ENCODE results near the gene MACROH2A1. TPM values are rescaled to one million over a fixed set of nuclear protein-coding genes. Genes with fewer than 3 reads are reported as not detected.

Gene MACROH2A1
- total and polyA plus RNA-seq, 2 experiments from 2014 or later: 64.9 to 81.6 TPM

DNA sequence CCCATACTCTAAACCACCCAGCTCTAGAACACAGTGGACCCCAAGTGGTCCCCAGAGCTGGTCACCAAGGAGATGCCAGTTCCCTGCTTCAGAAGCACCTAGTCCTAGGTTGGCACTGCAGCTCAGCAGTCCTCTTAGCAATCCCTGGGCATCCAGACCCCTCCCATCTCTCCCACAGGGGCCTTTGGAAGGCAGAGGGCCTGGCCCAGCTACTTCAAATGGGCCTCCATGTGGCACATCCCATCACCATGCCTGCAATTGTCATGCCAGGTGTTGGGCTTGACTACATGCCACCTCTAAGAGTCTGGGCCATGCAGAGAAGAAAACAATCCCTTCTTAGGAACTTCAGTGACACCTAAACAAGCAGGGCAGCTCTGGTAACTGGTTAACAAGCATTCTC, 14.1 kb downstream of the MACROH2A1 start:
- ATAC-seq: no peak
- Histone ChIP-seq H3K27ac (ENCODE audit: low read depth) (no peak overlapping the region), H3K79me2 (replicated peaks; ENCODE audit: insufficient read depth) (peaks cover 4% of the 10 kb centered on the region; the same call in 1 of the 2 replicates), H3K36me3 (ENCODE audit: insufficient read depth) (peaks cover 3% of the 10 kb centered on the region; the same call in 1 of the 2 replicates), H3K27me3 (ENCODE audit: insufficient read depth) (no peaks in the 10 kb centered on the region), H3K9me2 (ENCODE audit: insufficient read depth) (no peaks in the 10 kb centered on the region), H3K4me3 (no peak overlapping the region), H4K20me1 (replicated peaks; ENCODE audit: insufficient read depth) (peaks cover 13% of the 10 kb centered on the region), H3K4me1 (ENCODE audit: insufficient read depth) (no peaks in the 10 kb centered on the region), H3K4me2 (no peak overlapping the region), H3F3A (replicated peaks; ENCODE audit: low read depth) (no peaks in the 10 kb centered on the region), H2AFZ (no peak overlapping the region)
- no peaks in the 10 kb centered on the region for H3K27me3 Mint-ChIP-seq (ENCODE audit: insufficient read depth, low read depth, poor library complexity)
- DNase-seq (ENCODE audit: low spot score): no peak
- TF ChIP-seq ZNF331 (CRISPR knock-in tag; IDR thresholded peaks at IDR 0.05; ENCODE audit: low read depth): no peak
- TF ChIP-seq, protein P1, sequence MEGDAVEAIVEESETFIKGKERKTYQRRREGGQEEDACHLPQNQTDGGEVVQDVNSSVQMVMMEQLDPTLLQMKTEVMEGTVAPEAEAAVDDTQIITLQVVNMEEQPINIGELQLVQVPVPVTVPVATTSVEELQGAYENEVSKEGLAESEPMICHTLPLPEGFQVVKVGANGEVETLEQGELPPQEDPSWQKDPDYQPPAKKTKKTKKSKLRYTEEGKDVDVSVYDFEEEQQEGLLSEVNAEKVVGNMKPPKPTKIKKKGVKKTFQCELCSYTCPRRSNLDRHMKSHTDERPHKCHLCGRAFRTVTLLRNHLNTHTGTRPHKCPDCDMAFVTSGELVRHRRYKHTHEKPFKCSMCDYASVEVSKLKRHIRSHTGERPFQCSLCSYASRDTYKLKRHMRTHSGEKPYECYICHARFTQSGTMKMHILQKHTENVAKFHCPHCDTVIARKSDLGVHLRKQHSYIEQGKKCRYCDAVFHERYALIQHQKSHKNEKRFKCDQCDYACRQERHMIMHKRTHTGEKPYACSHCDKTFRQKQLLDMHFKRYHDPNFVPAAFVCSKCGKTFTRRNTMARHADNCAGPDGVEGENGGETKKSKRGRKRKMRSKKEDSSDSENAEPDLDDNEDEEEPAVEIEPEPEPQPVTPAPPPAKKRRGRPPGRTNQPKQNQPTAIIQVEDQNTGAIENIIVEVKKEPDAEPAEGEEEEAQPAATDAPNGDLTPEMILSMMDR (conservative IDR thresholded peaks at IDR 0.05; ENCODE audit: low read depth in 2 of 2): no peak
- no peak for TF ChIP-seq POLR2AphosphoS5 (IDR thresholded peaks at IDR 0.05; ENCODE audit: low read depth)
- TF ChIP-seq, protein P2, sequence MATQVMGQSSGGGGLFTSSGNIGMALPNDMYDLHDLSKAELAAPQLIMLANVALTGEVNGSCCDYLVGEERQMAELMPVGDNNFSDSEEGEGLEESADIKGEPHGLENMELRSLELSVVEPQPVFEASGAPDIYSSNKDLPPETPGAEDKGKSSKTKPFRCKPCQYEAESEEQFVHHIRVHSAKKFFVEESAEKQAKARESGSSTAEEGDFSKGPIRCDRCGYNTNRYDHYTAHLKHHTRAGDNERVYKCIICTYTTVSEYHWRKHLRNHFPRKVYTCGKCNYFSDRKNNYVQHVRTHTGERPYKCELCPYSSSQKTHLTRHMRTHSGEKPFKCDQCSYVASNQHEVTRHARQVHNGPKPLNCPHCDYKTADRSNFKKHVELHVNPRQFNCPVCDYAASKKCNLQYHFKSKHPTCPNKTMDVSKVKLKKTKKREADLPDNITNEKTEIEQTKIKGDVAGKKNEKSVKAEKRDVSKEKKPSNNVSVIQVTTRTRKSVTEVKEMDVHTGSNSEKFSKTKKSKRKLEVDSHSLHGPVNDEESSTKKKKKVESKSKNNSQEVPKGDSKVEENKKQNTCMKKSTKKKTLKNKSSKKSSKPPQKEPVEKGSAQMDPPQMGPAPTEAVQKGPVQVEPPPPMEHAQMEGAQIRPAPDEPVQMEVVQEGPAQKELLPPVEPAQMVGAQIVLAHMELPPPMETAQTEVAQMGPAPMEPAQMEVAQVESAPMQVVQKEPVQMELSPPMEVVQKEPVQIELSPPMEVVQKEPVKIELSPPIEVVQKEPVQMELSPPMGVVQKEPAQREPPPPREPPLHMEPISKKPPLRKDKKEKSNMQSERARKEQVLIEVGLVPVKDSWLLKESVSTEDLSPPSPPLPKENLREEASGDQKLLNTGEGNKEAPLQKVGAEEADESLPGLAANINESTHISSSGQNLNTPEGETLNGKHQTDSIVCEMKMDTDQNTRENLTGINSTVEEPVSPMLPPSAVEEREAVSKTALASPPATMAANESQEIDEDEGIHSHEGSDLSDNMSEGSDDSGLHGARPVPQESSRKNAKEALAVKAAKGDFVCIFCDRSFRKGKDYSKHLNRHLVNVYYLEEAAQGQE (IDR thresholded peaks at IDR 0.05; ENCODE audit: unreplicated experiment): no peak
- no peak for TF ChIP-seq NANOG (IDR thresholded peaks at IDR 0.05; ENCODE audit: borderline replicate concordance)
- no peak for TF ChIP-seq EZH2 (IDR thresholded peaks at IDR 0.05; ENCODE audit: low read depth, unreplicated experiment)
- TF ChIP-seq STAT1 (IDR thresholded peaks at IDR 0.05; ENCODE audit: unreplicated experiment): no peak
- TF ChIP-seq EZH2phosphoT487 (IDR thresholded peaks at IDR 0.05; ENCODE audit: unreplicated experiment): no peak
- TF ChIP-seq, protein P3, sequence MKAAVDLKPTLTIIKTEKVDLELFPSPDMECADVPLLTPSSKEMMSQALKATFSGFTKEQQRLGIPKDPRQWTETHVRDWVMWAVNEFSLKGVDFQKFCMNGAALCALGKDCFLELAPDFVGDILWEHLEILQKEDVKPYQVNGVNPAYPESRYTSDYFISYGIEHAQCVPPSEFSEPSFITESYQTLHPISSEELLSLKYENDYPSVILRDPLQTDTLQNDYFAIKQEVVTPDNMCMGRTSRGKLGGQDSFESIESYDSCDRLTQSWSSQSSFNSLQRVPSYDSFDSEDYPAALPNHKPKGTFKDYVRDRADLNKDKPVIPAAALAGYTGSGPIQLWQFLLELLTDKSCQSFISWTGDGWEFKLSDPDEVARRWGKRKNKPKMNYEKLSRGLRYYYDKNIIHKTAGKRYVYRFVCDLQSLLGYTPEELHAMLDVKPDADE (IDR thresholded peaks at IDR 0.05): no peak
- no peak for TF ChIP-seq CREB1 (CRISPR knock-in tag; IDR thresholded peaks at IDR 0.05; ENCODE audit: low read depth)
- TF ChIP-seq, protein P4, sequence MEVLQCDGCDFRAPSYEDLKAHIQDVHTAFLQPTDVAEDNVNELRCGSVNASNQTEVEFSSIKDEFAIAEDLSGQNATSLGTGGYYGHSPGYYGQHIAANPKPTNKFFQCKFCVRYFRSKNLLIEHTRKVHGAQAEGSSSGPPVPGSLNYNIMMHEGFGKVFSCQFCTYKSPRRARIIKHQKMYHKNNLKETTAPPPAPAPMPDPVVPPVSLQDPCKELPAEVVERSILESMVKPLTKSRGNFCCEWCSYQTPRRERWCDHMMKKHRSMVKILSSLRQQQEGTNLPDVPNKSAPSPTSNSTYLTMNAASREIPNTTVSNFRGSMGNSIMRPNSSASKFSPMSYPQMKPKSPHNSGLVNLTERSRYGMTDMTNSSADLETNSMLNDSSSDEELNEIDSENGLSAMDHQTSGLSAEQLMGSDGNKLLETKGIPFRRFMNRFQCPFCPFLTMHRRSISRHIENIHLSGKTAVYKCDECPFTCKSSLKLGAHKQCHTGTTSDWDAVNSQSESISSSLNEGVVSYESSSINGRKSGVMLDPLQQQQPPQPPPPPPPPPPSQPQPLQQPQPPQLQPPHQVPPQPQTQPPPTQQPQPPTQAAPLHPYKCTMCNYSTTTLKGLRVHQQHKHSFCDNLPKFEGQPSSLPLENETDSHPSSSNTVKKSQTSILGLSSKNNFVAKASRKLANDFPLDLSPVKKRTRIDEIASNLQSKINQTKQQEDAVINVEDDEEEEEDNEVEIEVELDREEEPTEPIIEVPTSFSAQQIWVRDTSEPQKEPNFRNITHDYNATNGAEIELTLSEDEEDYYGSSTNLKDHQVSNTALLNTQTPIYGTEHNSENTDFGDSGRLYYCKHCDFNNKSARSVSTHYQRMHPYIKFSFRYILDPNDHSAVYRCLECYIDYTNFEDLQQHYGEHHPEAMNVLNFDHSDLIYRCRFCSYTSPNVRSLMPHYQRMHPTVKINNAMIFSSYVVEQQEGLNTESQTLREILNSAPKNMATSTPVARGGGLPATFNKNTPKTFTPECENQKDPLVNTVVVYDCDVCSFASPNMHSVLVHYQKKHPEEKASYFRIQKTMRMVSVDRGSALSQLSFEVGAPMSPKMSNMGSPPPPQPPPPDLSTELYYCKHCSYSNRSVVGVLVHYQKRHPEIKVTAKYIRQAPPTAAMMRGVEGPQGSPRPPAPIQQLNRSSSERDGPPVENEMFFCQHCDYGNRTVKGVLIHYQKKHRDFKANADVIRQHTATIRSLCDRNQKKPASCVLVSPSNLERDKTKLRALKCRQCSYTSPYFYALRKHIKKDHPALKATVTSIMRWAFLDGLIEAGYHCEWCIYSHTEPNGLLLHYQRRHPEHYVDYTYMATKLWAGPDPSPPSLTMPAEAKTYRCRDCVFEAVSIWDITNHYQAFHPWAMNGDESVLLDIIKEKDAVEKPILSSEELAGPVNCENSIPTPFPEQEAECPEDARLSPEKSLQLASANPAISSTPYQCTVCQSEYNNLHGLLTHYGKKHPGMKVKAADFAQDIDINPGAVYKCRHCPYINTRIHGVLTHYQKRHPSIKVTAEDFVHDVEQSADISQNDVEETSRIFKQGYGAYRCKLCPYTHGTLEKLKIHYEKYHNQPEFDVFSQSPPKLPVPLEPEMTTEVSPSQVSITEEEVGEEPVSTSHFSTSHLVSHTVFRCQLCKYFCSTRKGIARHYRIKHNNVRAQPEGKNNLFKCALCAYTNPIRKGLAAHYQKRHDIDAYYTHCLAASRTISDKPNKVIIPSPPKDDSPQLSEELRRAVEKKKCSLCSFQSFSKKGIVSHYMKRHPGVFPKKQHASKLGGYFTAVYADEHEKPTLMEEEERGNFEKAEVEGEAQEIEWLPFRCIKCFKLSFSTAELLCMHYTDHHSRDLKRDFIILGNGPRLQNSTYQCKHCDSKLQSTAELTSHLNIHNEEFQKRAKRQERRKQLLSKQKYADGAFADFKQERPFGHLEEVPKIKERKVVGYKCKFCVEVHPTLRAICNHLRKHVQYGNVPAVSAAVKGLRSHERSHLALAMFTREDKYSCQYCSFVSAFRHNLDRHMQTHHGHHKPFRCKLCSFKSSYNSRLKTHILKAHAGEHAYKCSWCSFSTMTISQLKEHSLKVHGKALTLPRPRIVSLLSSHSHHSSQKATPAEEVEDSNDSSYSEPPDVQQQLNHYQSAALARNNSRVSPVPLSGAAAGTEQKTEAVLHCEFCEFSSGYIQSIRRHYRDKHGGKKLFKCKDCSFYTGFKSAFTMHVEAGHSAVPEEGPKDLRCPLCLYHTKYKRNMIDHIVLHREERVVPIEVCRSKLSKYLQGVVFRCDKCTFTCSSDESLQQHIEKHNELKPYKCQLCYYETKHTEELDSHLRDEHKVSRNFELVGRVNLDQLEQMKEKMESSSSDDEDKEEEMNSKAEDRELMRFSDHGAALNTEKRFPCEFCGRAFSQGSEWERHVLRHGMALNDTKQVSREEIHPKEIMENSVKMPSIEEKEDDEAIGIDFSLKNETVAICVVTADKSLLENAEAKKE (CRISPR knock-in tag; IDR thresholded peaks at IDR 0.05): no peak
- no peak for TF ChIP-seq ZNF114 (CRISPR knock-in tag; IDR thresholded peaks at IDR 0.05)
- no peak for TF ChIP-seq JUNB (IDR thresholded peaks at IDR 0.05; ENCODE audit: unreplicated experiment)
- no peak overlapping the region for H3K4me3 Mint-ChIP-seq
- no peak overlapping the region for H3K27ac Mint-ChIP-seq
- H3K9me3 Mint-ChIP-seq: no peaks in the 10 kb centered on the region
- H3K4me1 Mint-ChIP-seq: no peaks in the 10 kb centered on the region
- peaks cover 71% of the 10 kb centered on the region for H3K36me3 Mint-ChIP-seq (ENCODE audit: low read depth)

Data from GM23338 (cell line).